Measurements from ENCODE around the gene IGF2. TPM values are rescaled to one million over a fixed set of nuclear protein-coding genes. Genes with fewer than 3 reads are reported as not detected.
A peak's percentile ranks its signal among the peaks of the same experiment; 100 is the strongest.

IGF2 gene
- 5.0 and 5.1 TPM in 2 replicates for total RNA-seq (2014; rRNA removed)
- percentile 40 among the genes with signal in this experiment for Bru-seq, nascent RNA
- percentile 42 among the genes with signal in this experiment for BruChase-seq, experiment 1, labeled RNA remaining after a 6-hour chase
- percentile 32 among the genes with signal in this experiment for BruChase-seq, experiment 2, labeled RNA remaining after a 2-hour chase
- long read RNA-seq: 0 reads

GRCh38 chr11:2139123-2139521 lies at the start of gene IGF2:
Gene IGF2 (minus strand): TSS chr11:2139389. CDS start chr11:2135523, 3,866 bp downstream.
- CTCF ChIA-PET: no interaction called here

GRCh38 chr11:2188745-2189144 lies 49.6 kb upstream of the IGF2 start:
- Histone ChIP-seq H3K9me2 (replicated peaks; ENCODE audit: low read length) (no peaks in the 10 kb centered on the region), H3K79me2 (ENCODE audit: low read length) (no peaks in the 10 kb centered on the region), H3K27ac (ENCODE audit: low read length) (no peak overlapping the region), H3K9me3 (ENCODE audit: low read length) (no peaks in the 10 kb centered on the region), H3K4me3 (ENCODE audit: low read length) (no peak overlapping the region), H3K27me3 (ENCODE audit: low read length) (no peaks in the 10 kb centered on the region), H2AFZ (ENCODE audit: low read length) (no peak overlapping the region), H3K36me3 (ENCODE audit: low read depth, low read length) (no peaks in the 10 kb centered on the region), H3K4me2 (ENCODE audit: low read length) (no peak overlapping the region), H3K4me1 (ENCODE audit: insufficient read depth, low read length) (no peaks in the 10 kb centered on the region), H3K9ac (ENCODE audit: low read length) (no peak overlapping the region), H4K20me1 (ENCODE audit: low read length) (no peaks in the 10 kb centered on the region), H3F3A (ENCODE audit: low read length, unreplicated experiment) (no peaks in the 10 kb centered on the region)
- no peak for DNase-seq
- BruUV-seq (replicated peaks): no TSS peak
- no peak for ATAC-seq
- TF ChIP-seq CTCF (conservative IDR thresholded peaks at IDR 0.05; ENCODE audit: low read depth, low read length): no peak
- no peak for TF ChIP-seq EZH2phosphoT487 (IDR thresholded peaks at IDR 0.05; ENCODE audit: borderline replicate concordance, low read length)
- TF ChIP-seq EZH2 (IDR thresholded peaks at IDR 0.05; ENCODE audit: low read length, unreplicated experiment): no peak
- intact Hi-C loops (cut with micrococcal nuclease): no loop called here
- CTCF ChIA-PET: no interaction called here
- POLR2A ChIA-PET (ENCODE audit: unreplicated experiment): no interaction called here

More at GRCh38 chr11:2139123-2139521, at the start of gene IGF2:
- Histone ChIP-seq H3K4me2 (ENCODE audit: low read length) (peak within 1 kb of the TSS; percentile 78), H4K20me1 (ENCODE audit: low read length) (no peaks in the 10 kb centered on the region), H3K9me2 (replicated peaks; ENCODE audit: low read length) (no peaks in the 10 kb centered on the region), H3K9ac (ENCODE audit: low read length) (no peak within 1 kb of the TSS), H3K4me1 (ENCODE audit: insufficient read depth, low read length) (peaks cover 20% of the 10 kb centered on the region), H3K27me3 (ENCODE audit: low read length) (peaks cover 35% of the 10 kb centered on the region), H3K79me2 (ENCODE audit: low read length) (no peaks in the 10 kb centered on the region), H3K36me3 (ENCODE audit: low read depth, low read length) (no peaks in the 10 kb centered on the region), H3F3A (ENCODE audit: low read length, unreplicated experiment) (peaks cover 4% of the 10 kb centered on the region), H2AFZ (ENCODE audit: low read length) (peak within 1 kb of the TSS; percentile 38; the same call in 1 of the 2 replicates), H3K9me3 (ENCODE audit: low read length) (no peaks in the 10 kb centered on the region), H3K27ac (ENCODE audit: low read length) (no peak within 1 kb of the TSS), H3K4me3 (ENCODE audit: low read length) (peak within 1 kb of the TSS; percentile 60)
- DNase-seq (no peak), ATAC-seq (peak; percentile 10; the same call in 1 of the 2 replicates)
- BruUV-seq (replicated peaks): no TSS peak
- intact Hi-C loops (cut with micrococcal nuclease): no loop called here
- TF ChIP-seq CTCF (conservative IDR thresholded peaks at IDR 0.05; ENCODE audit: low read depth, low read length) (no peak), EZH2phosphoT487 (IDR thresholded peaks at IDR 0.05; ENCODE audit: borderline replicate concordance, low read length) (no peak), EZH2 (IDR thresholded peaks at IDR 0.05; ENCODE audit: low read length, unreplicated experiment) (no peak)
- POLR2A ChIA-PET (ENCODE audit: unreplicated experiment): no interaction called here

- ATAC-seq (no peak), DNase-seq (no peak)
- no peak overlapping the region for H3K4me3 ChIP-seq (ENCODE audit: low read length)
- H3K4me2 ChIP-seq (ENCODE audit: low read length): no peak overlapping the region
- intact Hi-C loops (cut with micrococcal nuclease): no loop called here
- no peak overlapping the region for H3K9ac ChIP-seq (ENCODE audit: low read length)
- H4K20me1 ChIP-seq (ENCODE audit: low read length): no peaks in the 10 kb centered on the region
- H2AFZ ChIP-seq (ENCODE audit: low read length): no peak overlapping the region
- CTCF ChIA-PET: no interaction called here
- H3K27ac ChIP-seq (ENCODE audit: low read length): no peak overlapping the region
- no peaks in the 10 kb centered on the region for H3K27me3 ChIP-seq (ENCODE audit: low read length)
- BruUV-seq (replicated peaks): no TSS peak
- H3F3A ChIP-seq (ENCODE audit: low read length, unreplicated experiment): no peaks in the 10 kb centered on the region
- H3K79me2 ChIP-seq (ENCODE audit: low read length): no peaks in the 10 kb centered on the region
- TF ChIP-seq CTCF (conservative IDR thresholded peaks at IDR 0.05; ENCODE audit: low read depth, low read length) (no peak), EZH2phosphoT487 (IDR thresholded peaks at IDR 0.05; ENCODE audit: borderline replicate concordance, low read length) (no peak), EZH2 (IDR thresholded peaks at IDR 0.05; ENCODE audit: low read length, unreplicated experiment) (no peak)
- no peaks in the 10 kb centered on the region for H3K9me3 ChIP-seq (ENCODE audit: low read length)
- no peaks in the 10 kb centered on the region for H3K4me1 ChIP-seq (ENCODE audit: insufficient read depth, low read length)
- POLR2A ChIA-PET (ENCODE audit: unreplicated experiment): no interaction called here
- H3K9me2 ChIP-seq (replicated peaks; ENCODE audit: low read length): no peaks in the 10 kb centered on the region
- no peaks in the 10 kb centered on the region for H3K36me3 ChIP-seq (ENCODE audit: low read depth, low read length)
These were observed 48.1 kb upstream of the IGF2 start for GRCh38 chr11:2187280-2187707.

Data from PC-3 (cell line).